Gastroesophageal sphincter (tissue), 3 donors: ENCODE data around the gene SCYGR4.

Experiments
- POLR2A ChIP-seq, 2 donors: fragments of 450-650 bp; IDR thresholded peaks; one replicate each; pipeline ENCODE4 v1.6.1; 2017; ENCODE audit warnings: antibody characterized with exemption in 2 of 2, mild to moderate bottlenecking in 2 of 2, moderate library complexity in 1 of 2
- POLR2AphosphoS5 ChIP-seq: sonication (generic); formaldehyde crosslinking; IDR thresholded peaks from one replicate; pipeline ENCODE4 v1.6.1; 2017; ENCODE audit warnings: antibody characterized with exemption
- TF ChIP-seq, protein P1 (sequence below), 4 experiments: fragments of 200-600 bp in 2 of 4; fragments of 450-650 bp in 2 of 4; sonication (generic) in 1 of 4; IDR thresholded peaks; one replicate each; pipeline ENCODE4 v1.5.1; 2017 to 2019; ENCODE audit warnings: antibody characterized with exemption in 4 of 4, mild to moderate bottlenecking in 2 of 4, moderate library complexity in 2 of 4

DNA sequence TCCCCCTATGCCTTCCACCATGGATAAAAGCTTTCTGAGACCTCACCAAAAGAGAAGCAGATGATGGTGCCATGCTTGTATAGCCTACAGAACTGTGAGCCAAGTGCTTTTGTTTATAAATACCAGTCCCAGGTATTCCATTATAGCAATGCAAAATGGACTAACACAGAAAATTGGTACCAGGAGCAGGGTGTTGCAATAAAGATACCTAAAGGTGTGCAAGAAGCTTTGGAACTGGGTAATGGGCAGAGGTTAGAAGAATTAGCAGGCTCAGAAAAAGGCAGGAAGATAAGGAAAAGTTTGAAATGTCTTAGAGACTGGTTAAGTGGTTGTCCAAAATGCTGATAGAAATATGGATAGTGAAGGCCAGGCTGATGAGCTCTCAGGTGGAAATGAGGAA lies 34.9 kb upstream of the SCYGR4 start:
- TF ChIP-seq POLR2A (IDR thresholded peaks at IDR 0.05) (no peak), POLR2AphosphoS5 (no peak)
- TF ChIP-seq, protein P1, sequence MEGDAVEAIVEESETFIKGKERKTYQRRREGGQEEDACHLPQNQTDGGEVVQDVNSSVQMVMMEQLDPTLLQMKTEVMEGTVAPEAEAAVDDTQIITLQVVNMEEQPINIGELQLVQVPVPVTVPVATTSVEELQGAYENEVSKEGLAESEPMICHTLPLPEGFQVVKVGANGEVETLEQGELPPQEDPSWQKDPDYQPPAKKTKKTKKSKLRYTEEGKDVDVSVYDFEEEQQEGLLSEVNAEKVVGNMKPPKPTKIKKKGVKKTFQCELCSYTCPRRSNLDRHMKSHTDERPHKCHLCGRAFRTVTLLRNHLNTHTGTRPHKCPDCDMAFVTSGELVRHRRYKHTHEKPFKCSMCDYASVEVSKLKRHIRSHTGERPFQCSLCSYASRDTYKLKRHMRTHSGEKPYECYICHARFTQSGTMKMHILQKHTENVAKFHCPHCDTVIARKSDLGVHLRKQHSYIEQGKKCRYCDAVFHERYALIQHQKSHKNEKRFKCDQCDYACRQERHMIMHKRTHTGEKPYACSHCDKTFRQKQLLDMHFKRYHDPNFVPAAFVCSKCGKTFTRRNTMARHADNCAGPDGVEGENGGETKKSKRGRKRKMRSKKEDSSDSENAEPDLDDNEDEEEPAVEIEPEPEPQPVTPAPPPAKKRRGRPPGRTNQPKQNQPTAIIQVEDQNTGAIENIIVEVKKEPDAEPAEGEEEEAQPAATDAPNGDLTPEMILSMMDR (IDR thresholded peaks at IDR 0.05) = no peak
